NCI-H446 (cell line): ENCODE measurements around the gene EML5.

Experiments used
- DNase-seq, 2 experiments: peaks; one replicate each; lab custom pipeline; 2025; lab: John Stamatoyannopoulos, UW

Gene EML5

GRCh38 chr14:88710709-88711108 is 82.0 kb downstream of the EML5 start:
- DNase-seq = no peak

- DNase-seq = no peak
Observed at GRCh38 chr14:88707088-88707487, 85.7 kb downstream of the EML5 start.

GRCh38 chr14:88706425-88706824 is 86.3 kb downstream of the EML5 start:
- no peak for DNase-seq

GRCh38 chr14:88698651-88699050 is 94.1 kb downstream of the EML5 start:
- no peak for DNase-seq

GRCh38 chr14:88695870-88696269 is 96.9 kb downstream of the EML5 start:
- DNase-seq = no peak

- no peak for DNase-seq
Observed at GRCh38 chr14:88688386-88688785, 104.4 kb downstream of the EML5 start.

- no peak for DNase-seq
Observed at GRCh38 chr14:88683119-88683518, 109.6 kb downstream of the EML5 start.

GRCh38 chr14:88682495-88683114 is 110.1 kb downstream of the EML5 start:
- DNase-seq = no peak

GRCh38 chr14:88681755-88682494 is 110.8 kb downstream of the EML5 start:
- DNase-seq = no peak

GRCh38 chr14:88669346-88669745 is 123.4 kb downstream of the EML5 start:
- no peak for DNase-seq

GRCh38 chr14:88668448-88669116 is 124.2 kb downstream of the EML5 start:
- DNase-seq = no peak

- DNase-seq = peak; percentile 71 to 85
Observed at GRCh38 chr14:88667555-88668273, 125.0 kb downstream of the EML5 start.

- DNase-seq = no peak
Observed at GRCh38 chr14:88660056-88660455, 132.7 kb downstream of the EML5 start.

- no peak for DNase-seq
Observed at GRCh38 chr14:88639221-88639620, 153.5 kb downstream of the EML5 start.

- no peak for DNase-seq
Observed at GRCh38 chr14:88632512-88632911, 160.2 kb downstream of the EML5 start.

GRCh38 chr14:88631091-88631490 is 161.7 kb downstream of the EML5 start:
- DNase-seq = no peak

GRCh38 chr14:88630565-88630964 is 162.2 kb downstream of the EML5 start:
- no peak for DNase-seq

- no peak for DNase-seq
Observed at GRCh38 chr14:88628462-88628861, 164.3 kb downstream of the EML5 start.

GRCh38 chr14:88628033-88628432 is 164.7 kb downstream of the EML5 start:
- no peak for DNase-seq

- no peak for DNase-seq
Observed at GRCh38 chr14:88625671-88626070, 167.1 kb downstream of the EML5 start.

GRCh38 chr14:88621100-88621499 is 171.7 kb downstream of the EML5 start:
- no peak for DNase-seq

- DNase-seq = no peak
Observed at GRCh38 chr14:88618476-88618875, 174.3 kb downstream of the EML5 start.

GRCh38 chr14:88617479-88617878 is 175.3 kb downstream of the EML5 start:
- DNase-seq = no peak
